DMS 273 (cell line): ENCODE data around the gene TSPAN18.

Experiments used
- DNase-seq: peaks from one replicate; lab custom pipeline; 2025; ENCODE audit not compliant: unreplicated experiment; lab: John Stamatoyannopoulos, UW

Gene TSPAN18

GRCh38 chr11:44737245-44738085, 10.7 kb downstream of the TSPAN18 start:
- DNase-seq: no peak

- DNase-seq: no peak
Measured at GRCh38 chr11:44738791-44739190, 12.0 kb downstream of the TSPAN18 start.

GRCh38 chr11:44740967-44741366, 14.2 kb downstream of the TSPAN18 start:
- no peak for DNase-seq

- DNase-seq: no peak
Measured at GRCh38 chr11:44741976-44742375, 15.2 kb downstream of the TSPAN18 start.

GRCh38 chr11:44742508-44743246, 15.9 kb downstream of the TSPAN18 start:
- no peak for DNase-seq

GRCh38 chr11:44743326-44743725, 16.6 kb downstream of the TSPAN18 start:
- no peak for DNase-seq

GRCh38 chr11:44743959-44744557, 17.3 kb downstream of the TSPAN18 start:
- peak; percentile 70 for DNase-seq

GRCh38 chr11:44746894-44747293, 20.1 kb downstream of the TSPAN18 start:
- DNase-seq: peak; percentile 74

GRCh38 chr11:44747316-44747715, 20.6 kb downstream of the TSPAN18 start:
- no peak for DNase-seq

GRCh38 chr11:44747836-44748235, 21.1 kb downstream of the TSPAN18 start:
- no peak for DNase-seq

GRCh38 chr11:44748606-44749005, 21.8 kb downstream of the TSPAN18 start:
- no peak for DNase-seq

GRCh38 chr11:44749189-44749588, 22.4 kb downstream of the TSPAN18 start:
- no peak for DNase-seq

- DNase-seq: no peak
Measured at GRCh38 chr11:44750551-44751465, 24.0 kb downstream of the TSPAN18 start.

GRCh38 chr11:44752300-44752699, 25.5 kb downstream of the TSPAN18 start:
- DNase-seq: no peak

GRCh38 chr11:44752713-44753112, 26.0 kb downstream of the TSPAN18 start:
- no peak for DNase-seq

GRCh38 chr11:44753961-44754645, 27.3 kb downstream of the TSPAN18 start:
- no peak for DNase-seq

- no peak for DNase-seq
Measured at GRCh38 chr11:44754876-44755555, 28.3 kb downstream of the TSPAN18 start.

- DNase-seq: peak; percentile 15
Measured at GRCh38 chr11:44755556-44756523, 29.1 kb downstream of the TSPAN18 start.
